GM12878 (cell line): ENCODE measurements around the gene SUFU.
"Not testable (repeated sequence)": the region's sequence is repeated elsewhere in the genome, so short reads cannot be mapped to it uniquely, and the experiment has no call there.

ENCODE experiments used
- CTCF ChIP-seq, 3 experiments: IDR thresholded peaks in 2 of 3; conservative IDR thresholded peaks in 1 of 3; 2 replicates each; pipeline ENCODE4 v1.5.1; 2011; ENCODE audit warnings: low read depth in 3 of 3, low read length in 3 of 3, mild to moderate bottlenecking in 3 of 3, control low read depth in 2 of 3, moderate library complexity in 2 of 3, inconsistent platforms in 1 of 3, mixed read lengths in 1 of 3; ENCODE audit not compliant: control insufficient read depth in 2 of 3, insufficient read depth in 1 of 3; ENCODE audit errors: extremely low read depth in 1 of 3
- EP300 ChIP-seq, 2 experiments: fragments of 150-350 bp in 1 of 2; IDR thresholded peaks; 2 replicates each; pipeline ENCODE4 v1.6.1; 2011 to 2012; ENCODE audit warnings: low read depth in 2 of 2, low read length in 2 of 2, borderline replicate concordance in 1 of 2, improper control_type of control experiment in 1 of 2, inconsistent platforms in 1 of 2; ENCODE audit not compliant: control insufficient read depth in 1 of 2
- GABPA ChIP-seq: IDR thresholded peaks from 2 replicates; pipeline ENCODE4 v1.6.1; 2014; ENCODE audit warnings: antibody characterized with exemption, low read depth, mild to moderate bottlenecking, inconsistent platforms
- MAX ChIP-seq: IDR thresholded peaks from 2 replicates; pipeline ENCODE4 v1.6.1; 2012; ENCODE audit warnings: low read depth, low read length, improper control_type of control experiment
- MTA3 ChIP-seq: IDR thresholded peaks from 2 replicates; pipeline ENCODE4 v1.6.1; 2012; ENCODE audit warnings: low read length, inconsistent platforms, borderline replicate concordance
- POLR2A ChIP-seq: IDR thresholded peaks from 2 replicates; pipeline ENCODE4 v1.6.1; 2011; ENCODE audit warnings: low read depth, mild to moderate bottlenecking, low read length
- POLR2AphosphoS5 ChIP-seq: IDR thresholded peaks from 2 replicates; pipeline ENCODE4 v1.6.1; 2011; ENCODE audit warnings: mild to moderate bottlenecking, low read length, inconsistent platforms
- RAD21 ChIP-seq: IDR thresholded peaks from 2 replicates; pipeline ENCODE4 v1.6.1; 2011; ENCODE audit warnings: mild to moderate bottlenecking, low read depth, low read length, moderate library complexity; ENCODE audit not compliant: insufficient read depth
- RFX5 ChIP-seq: IDR thresholded peaks from 2 replicates; pipeline ENCODE4 v1.6.1; 2011; ENCODE audit warnings: low read depth, low read length, improper control_type of control experiment
- SRF ChIP-seq, 2 experiments: IDR thresholded peaks; 2 replicates each; pipeline ENCODE4 v1.6.1; 2011; ENCODE audit warnings: low read depth in 2 of 2, low read length in 2 of 2, mild to moderate bottlenecking in 1 of 2, moderate library complexity in 1 of 2
- SUZ12 ChIP-seq: fragments of 200-600 bp; sonication (generic); IDR thresholded peaks from one replicate; pipeline ENCODE4 v1.6.1; 2018; ENCODE audit warnings: antibody characterized with exemption, mild to moderate bottlenecking; ENCODE audit not compliant: unreplicated experiment
- TAF1 ChIP-seq: IDR thresholded peaks from 2 replicates; pipeline ENCODE4 v1.6.1; 2011; ENCODE audit warnings: mild to moderate bottlenecking, low read depth, low read length, borderline replicate concordance
- YY1 ChIP-seq: IDR thresholded peaks from 2 replicates; pipeline ENCODE4 v1.6.1; 2011; ENCODE audit warnings: low read depth, mild to moderate bottlenecking, low read length
- ZNF687 ChIP-seq: fragments of 450-650 bp; IDR thresholded peaks from 2 replicates; pipeline ENCODE4 v1.6.1; 2017; ENCODE audit warnings: mild to moderate bottlenecking, moderate library complexity

GRCh38 chr10:102667411-102667810, 163.6 kb downstream of the SUFU start:
- TF ChIP-seq SUZ12; RAD21; MAX; EP300 (IDR thresholded peaks at IDR 0.05; ENCODE audit: borderline replicate concordance in 1 of 2, control insufficient read depth in 1 of 2, low read depth in 2 of 2, low read length in 2 of 2); POLR2A; GABPA; MTA3; YY1; SRF (IDR thresholded peaks at IDR 0.05; ENCODE audit: low read depth in 2 of 2, low read length in 2 of 2); CTCF (IDR thresholded peaks at IDR 0.05 in 2 of 3, conservative IDR thresholded peaks at IDR 0.05 in 1 of 3; ENCODE audit: control insufficient read depth in 2 of 3, extremely low read depth in 1 of 3, insufficient read depth in 1 of 3, low read depth in 3 of 3, low read length in 3 of 3); ZNF687; TAF1; RFX5; POLR2AphosphoS5: not testable (repeated sequence)
